HG02885 (cell line): Measurements from ENCODE around the gene FAM50A.
A peak's percentile ranks its signal among the peaks of the same experiment; 100 is the strongest.

Source experiments
- ATAC-seq: cut with Tn5 transposase; IDR thresholded peaks from one replicate; pipeline ENCODE4 v1.9.1; 2021; ENCODE audit warnings: mild to moderate bottlenecking; ENCODE audit not compliant: unreplicated experiment, poor library complexity

The FAM50A gene

GRCh38 chrX:154478728-154479622, 35.0 kb downstream of the FAM50A start, which contains the start of gene LAGE3:
Gene LAGE3 (minus strand): TSS chrX:154479281. CDS start chrX:154478915, 366 bp downstream.
- peak; percentile 86 for ATAC-seq

DNA sequence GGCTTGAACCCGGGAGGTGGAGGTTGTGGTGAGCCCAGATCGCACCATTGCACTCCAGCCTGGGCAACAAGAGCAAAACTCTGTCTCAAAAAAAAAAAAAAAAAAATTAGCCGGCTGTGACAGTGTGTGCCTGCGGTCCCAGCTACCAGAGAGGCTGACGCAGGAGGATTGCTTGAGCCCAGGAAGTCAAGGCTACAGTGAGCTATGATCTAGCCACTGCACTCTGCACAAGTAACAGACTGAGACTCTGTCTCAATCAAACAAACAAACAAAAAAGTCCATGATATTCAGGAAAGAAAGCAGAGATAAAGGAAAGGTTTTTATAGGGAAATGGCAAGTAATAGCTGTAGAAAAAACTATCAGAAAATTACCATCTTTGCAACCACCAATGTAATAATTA, 37.3 kb downstream of the FAM50A start:
- no peak for ATAC-seq

- ATAC-seq: no peak
Measured at GRCh38 chrX:154481911-154482601, 38.1 kb downstream of the FAM50A start.

- ATAC-seq: no peak
Measured at GRCh38 chrX:154482786-154483185, 38.8 kb downstream of the FAM50A start.

- ATAC-seq: no peak
Measured at GRCh38 chrX:154483325-154483724, 39.4 kb downstream of the FAM50A start.

DNA sequence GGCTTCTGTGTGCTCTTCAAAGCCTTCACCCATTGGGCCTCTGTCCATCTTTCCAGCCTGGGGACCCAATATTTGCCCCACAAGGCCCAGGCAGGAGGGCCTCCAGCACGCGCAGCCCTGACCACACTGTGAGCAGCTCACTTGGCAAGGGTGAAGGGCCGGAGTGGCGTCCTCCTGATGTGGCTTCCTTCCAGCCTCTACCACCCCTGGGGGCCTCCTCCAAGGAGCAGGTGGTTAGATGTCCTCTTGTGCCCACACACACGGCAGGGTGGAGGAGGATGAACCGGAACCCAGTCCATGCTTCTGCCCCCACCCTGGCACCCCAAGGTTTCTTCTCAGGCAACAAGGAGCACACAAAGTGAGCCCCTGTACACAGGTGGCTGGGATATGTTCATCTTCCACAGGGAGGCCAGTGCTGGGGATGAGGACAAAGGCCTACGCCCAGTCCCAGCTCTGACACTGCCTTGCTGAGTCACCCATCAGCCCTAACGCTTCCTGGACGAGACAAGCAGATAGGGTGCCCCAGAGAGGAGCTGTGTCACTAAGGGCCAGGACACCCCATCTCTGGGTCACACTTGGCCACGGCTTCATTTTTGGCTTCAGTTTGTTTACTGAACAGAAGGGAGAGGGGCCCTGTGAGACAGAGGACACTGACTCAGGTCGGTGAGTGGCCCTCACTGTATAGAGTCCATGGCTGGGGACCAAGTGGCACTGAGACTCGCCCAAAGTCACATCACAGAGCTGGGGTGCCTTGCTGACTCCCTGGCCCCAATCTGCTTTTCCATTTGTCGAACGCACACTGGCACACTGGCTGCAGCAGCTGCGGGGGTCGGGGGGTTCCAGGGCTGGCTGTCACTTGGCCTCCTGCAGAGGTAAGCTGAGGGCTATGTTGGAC, 40.6 kb downstream of the FAM50A start:
- no peak for ATAC-seq

GRCh38 chrX:154485150-154486051, 41.5 kb downstream of the FAM50A start:
- no peak for ATAC-seq

- ATAC-seq: no peak
Measured at GRCh38 chrX:154486052-154486395, 42.1 kb downstream of the FAM50A start.

DNA sequence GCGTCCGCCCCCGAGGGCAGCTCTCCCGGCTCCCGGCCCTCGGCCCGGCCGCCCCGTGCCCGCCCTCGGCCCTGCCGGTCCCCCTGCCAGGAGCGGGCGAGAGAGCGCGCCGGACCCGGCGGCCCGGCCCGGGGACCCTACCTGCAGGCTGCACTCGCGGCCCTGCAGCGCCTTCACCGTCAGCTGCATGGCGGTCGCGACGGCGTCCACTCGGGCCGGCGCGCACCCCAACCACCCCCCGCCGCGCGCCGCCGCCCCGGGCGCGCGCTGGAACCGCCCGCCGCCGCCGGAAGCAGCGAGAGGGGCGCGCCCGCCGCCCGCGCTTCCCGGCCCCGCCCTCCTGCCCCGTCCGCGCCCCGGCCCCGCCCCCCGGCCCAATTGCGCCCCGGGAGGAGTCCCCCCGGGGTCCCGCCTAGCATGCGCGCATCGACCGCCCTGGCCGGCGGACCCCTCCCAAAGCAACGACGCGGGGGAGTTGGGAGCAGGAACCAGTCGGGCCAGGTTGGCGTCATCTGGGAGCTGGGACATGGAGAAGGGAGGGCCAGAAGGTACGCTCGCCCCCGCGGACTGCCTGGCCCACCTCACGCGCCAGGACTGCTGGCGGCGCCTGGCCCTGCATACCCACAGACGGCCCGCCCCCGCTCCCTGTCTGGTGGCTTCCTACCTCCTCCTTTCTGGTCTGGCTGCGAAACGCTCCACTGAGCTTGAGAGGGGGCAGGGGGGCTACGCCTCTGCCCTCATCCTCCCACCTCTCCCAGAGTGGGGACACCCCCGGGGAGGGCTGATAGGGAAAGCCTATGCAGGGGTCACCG, 42.7 kb downstream of the FAM50A start, which contains the start of gene UBL4A:
TSS of gene UBL4A (minus strand) at position 220 of the 812 bp plus-strand sequence. CDS start at position 189, 31 bp downstream.
- peak; percentile 29 for ATAC-seq

- ATAC-seq: no peak
Measured at GRCh38 chrX:154487518-154488290, 43.8 kb downstream of the FAM50A start.

DNA sequence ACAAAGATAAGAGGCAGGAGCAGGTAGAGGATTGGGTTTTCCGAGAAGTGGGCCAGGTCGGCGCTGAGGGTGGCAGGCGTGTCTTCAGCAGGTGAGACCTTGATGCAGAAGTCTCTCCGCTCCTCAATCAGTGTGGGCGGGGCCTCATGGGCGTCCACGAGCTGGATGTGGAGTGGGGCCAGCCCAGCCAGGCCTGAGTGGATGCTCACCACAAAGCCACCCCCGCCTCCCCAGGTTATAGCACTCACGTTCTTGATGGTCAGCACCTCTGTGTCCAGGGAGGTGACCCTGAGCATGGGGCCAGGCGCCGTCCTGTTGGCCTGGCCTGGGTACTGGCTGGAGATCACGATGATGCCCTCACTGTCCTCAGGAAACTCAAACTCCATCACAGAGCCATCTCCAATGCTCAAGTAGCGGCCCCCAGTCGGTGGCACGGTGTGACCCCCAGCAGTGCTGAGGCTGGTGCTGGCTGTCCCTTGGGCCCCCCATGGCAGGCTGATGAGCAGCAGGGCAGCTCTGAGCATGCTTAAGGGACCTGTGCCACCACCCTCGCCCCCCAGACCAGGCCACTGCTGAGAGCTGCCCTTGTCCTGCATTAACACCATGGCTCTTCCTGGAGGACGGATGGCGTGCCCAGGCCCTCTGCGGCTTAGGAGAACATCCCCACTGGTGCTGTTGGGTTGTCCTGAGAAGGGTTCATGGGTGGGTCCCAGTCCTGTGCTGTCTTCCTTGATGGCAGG, 44.6 kb downstream of the FAM50A start:
- no peak for ATAC-seq

GRCh38 chrX:154489182-154489581, 45.2 kb downstream of the FAM50A start:
- ATAC-seq: no peak

DNA sequence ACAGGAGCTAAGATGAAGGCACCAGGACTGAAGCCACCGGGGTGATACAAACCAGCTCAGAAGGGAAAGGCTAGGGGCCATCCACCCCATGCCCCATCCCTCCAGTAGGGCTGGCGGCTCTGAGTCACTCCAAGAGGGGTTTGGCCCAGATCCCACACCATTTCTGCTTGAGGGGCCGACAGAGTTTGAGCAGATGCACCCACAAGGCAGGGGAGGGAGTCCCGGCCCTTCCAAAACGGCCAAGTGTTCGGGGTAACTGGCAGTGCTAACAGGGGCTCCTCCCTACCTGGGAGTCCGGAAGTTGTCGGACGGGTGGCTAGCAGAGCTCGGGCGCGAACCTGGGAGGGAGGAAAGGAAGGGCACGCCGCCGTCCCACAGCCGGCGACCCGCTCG, 46.1 kb downstream of the FAM50A start:
- peak; percentile 28 for ATAC-seq

DNA sequence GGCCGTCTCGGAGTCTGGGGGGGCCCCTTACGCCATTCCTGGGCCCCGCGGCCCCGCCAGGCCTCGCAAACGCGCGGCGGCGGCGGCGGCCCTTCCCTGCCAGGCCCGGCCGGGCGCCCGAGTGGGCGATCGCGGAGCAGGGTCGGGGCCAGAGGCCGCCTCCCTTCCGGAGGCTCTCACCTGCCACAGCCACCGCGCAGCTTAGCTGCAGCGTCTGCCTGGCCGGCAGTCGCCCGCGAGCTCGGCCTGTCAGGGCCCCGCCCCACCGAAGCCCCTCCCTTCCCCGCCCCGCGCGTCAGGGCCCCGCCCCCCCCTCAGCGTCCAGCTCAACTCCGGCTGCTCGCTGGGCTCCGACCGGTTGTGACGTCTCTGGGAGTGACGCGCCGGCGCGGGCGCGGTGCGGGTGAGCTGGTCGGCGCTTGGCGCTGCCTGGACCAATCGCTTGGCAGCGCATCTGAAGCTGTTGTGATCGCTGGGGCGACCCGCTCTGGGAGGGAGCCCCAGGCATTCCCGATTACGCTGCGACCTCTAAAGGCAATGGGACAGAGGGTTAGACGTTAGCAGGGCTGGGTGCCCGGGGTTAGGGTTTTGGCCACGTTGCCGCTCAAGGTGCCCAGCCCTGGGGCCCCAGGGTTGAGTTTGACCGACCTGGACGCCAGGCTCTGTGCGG, 46.6 kb downstream of the FAM50A start, which contains the start of gene SLC10A3:
TSS of gene SLC10A3 (minus strand) at position 216 of the 670 bp plus-strand sequence. CDS start 1,689 bp downstream, outside the sequence.
- peak; percentile 77 for ATAC-seq

GRCh38 chrX:154494715-154495114, 50.8 kb downstream of the FAM50A start:
- no peak for ATAC-seq

DNA sequence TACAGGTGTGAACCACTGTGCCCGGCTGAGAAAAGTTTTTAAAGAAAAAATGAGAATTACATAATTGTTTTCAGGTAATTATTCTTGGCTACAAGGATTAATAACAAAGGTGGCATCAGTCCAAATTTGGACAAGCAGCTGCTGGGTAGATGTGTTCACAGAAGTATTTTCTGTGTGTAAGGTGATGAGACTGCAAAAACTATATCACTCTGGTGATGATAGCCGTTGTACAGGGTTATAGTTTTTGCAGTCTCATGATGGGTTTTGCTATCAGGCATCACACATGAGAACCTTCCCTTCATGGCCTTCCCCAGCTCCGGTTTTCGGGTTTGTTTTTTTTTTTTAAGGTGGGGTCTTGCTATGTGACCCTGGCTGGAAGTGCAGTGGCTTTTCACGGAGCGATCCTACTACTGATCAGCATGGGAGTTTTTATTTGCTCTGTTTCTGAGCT, 51.6 kb downstream of the FAM50A start:
- ATAC-seq: no peak
